ENCODE data around the gene HMGN1. TPM values are rescaled to one million over a fixed set of nuclear protein-coding genes. Genes with fewer than 3 reads are reported as not detected.

HMGN1 gene
- total and polyA plus RNA-seq, 8 donors = 60.1 to 140 (median 98.1) TPM

- no peak for TF ChIP-seq CTCF (IDR thresholded peaks at IDR 0.05)
- intact Hi-C loops (cut with DNase I) = no loop called here
- H3K4me3 ChIP-seq = peak overlapping the region; percentile 38 to 79 (median 62)
- 57 to 66% methylated on average over 19 of the region's 19 CpGs for WGBS, 2 donors
- H3K4me1 ChIP-seq = peaks cover 0 to 30% (median 21%) of the 10 kb centered on the region in 3 donors
- H3K36me3 ChIP-seq = no peaks in the 10 kb centered on the region
- no peak for FAIRE-seq
- H3K9me3 ChIP-seq = no peaks in the 10 kb centered on the region
- peak overlapping the region; percentile 83 to 96 (median 93) for H3K27ac ChIP-seq
- ATAC-seq = no peak
- no peaks in the 10 kb centered on the region for H3K27me3 ChIP-seq
- DNase-seq = no peak
These were observed 1.5 kb upstream of the HMGN1 start for GRCh38 chr21:39350094-39351005.

- 2% methylated on average over 44 to 49 of the region's 56 CpGs for WGBS, 2 donors
- Histone ChIP-seq H3K27ac (peak overlapping the region; percentile 83 to 96 (median 93)), H3K4me3 (peak overlapping the region; percentile 38 to 79 (median 62)), H3K36me3 (peaks cover 0 to 2% (median 0%) of the 10 kb centered on the region in 3 donors), H3K27me3 (no peaks in the 10 kb centered on the region), H3K4me1 (peaks cover 0 to 35% (median 21%) of the 10 kb centered on the region in 3 donors), H3K9me3 (no peaks in the 10 kb centered on the region)
- ATAC-seq (peak; percentile 93 to 97 (median 93)), FAIRE-seq (no peak), DNase-seq (peak; percentile 97 to 99 (median 98))
- intact Hi-C loops (cut with DNase I) = no loop called here
- TF ChIP-seq CTCF (IDR thresholded peaks at IDR 0.05) = no peak
These were observed 564 bp upstream of the HMGN1 start for GRCh38 chr21:39349211-39350093.

- DNase-seq (no peak), FAIRE-seq (no peak), ATAC-seq (peak in 3 of 4 donors; percentile 0 to 1 (median 1))
- no peaks in the 10 kb centered on the region for H3K27me3 ChIP-seq
- WGBS, 2 donors = 1% methylated on average over 11 of the region's 11 CpGs
- peak overlapping the region; percentile 36 to 79 (median 63) for H3K4me3 ChIP-seq
- TF ChIP-seq CTCF (IDR thresholded peaks at IDR 0.05) = no peak
- H3K27ac ChIP-seq = peak overlapping the region; percentile 77 to 96 (median 93)
- H3K36me3 ChIP-seq = peaks cover 3 to 10% (median 7%) of the 10 kb centered on the region in 3 donors
- H3K4me1 ChIP-seq = peaks cover 0 to 36% (median 21%) of the 10 kb centered on the region in 3 donors
- intact Hi-C loops (cut with DNase I) = no loop called here
- H3K9me3 ChIP-seq = no peaks in the 10 kb centered on the region
These were observed 891 bp downstream of the HMGN1 start for GRCh38 chr21:39348040-39348354.

- Histone ChIP-seq H3K9me3 (no peaks in the 10 kb centered on the region), H3K4me1 (peaks cover 0 to 36% (median 21%) of the 10 kb centered on the region in 3 donors), H3K4me3 (peak overlapping the region; percentile 36 to 79 (median 63)), H3K27me3 (no peaks in the 10 kb centered on the region), H3K27ac (peak overlapping the region in 2 of 4 donors; percentile 95 to 96), H3K36me3 (peaks cover 3 to 10% (median 7%) of the 10 kb centered on the region in 3 donors)
- intact Hi-C loops (cut with DNase I) = no loop called here
- ATAC-seq (no peak), DNase-seq (no peak), FAIRE-seq (no peak)
- 4 to 6% methylated on average over 10 of the region's 10 CpGs for WGBS, 2 donors
- no peak for TF ChIP-seq CTCF (IDR thresholded peaks at IDR 0.05)
These were observed 1.4 kb downstream of the HMGN1 start for GRCh38 chr21:39347537-39347936.
